ENCODE data around the gene CSF1.
A peak's percentile ranks its signal among the peaks of the same experiment; 100 is the strongest.

CSF1 gene

DNA sequence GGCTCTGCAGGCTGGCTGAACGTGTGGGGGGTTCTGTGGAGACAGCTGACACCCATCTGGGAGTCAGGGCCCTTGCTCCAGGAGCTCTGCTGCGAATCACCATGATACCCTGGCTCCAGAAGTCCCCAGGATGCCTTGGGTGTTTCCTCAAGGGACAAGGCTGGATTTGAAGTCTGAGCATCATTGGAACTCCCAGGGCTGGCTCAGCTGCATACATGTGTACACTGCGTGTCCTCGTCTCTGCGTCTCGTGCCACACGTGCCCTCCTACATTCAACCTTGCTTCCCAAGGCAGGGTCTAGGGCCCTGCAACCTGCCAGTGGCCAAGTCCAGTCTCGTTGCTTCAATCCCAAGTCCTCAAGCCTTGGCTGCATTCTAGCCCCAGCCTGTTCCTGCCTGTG is 11.7 kb downstream of the CSF1 start:
- no peak for DNase-seq (ENCODE audit: low spot score)

DNA sequence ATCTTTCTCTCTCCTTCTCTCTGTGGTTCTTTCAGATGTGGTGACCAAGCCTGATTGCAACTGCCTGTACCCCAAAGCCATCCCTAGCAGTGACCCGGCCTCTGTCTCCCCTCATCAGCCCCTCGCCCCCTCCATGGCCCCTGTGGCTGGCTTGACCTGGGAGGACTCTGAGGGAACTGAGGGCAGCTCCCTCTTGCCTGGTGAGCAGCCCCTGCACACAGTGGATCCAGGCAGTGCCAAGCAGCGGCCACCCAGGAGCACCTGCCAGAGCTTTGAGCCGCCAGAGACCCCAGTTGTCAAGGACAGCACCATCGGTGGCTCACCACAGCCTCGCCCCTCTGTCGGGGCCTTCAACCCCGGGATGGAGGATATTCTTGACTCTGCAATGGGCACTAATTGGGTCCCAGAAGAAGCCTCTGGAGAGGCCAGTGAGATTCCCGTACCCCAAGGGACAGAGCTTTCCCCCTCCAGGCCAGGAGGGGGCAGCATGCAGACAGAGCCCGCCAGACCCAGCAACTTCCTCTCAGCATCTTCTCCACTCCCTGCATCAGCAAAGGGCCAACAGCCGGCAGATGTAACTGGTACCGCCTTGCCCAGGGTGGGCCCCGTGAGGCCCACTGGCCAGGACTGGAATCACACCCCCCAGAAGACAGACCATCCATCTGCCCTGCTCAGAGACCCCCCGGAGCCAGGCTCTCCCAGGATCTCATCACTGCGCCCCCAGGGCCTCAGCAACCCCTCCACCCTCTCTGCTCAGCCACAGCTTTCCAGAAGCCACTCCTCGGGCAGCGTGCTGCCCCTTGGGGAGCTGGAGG is 12.7 kb downstream of the CSF1 start:
- DNase-seq (ENCODE audit: low spot score): no peak

DNA sequence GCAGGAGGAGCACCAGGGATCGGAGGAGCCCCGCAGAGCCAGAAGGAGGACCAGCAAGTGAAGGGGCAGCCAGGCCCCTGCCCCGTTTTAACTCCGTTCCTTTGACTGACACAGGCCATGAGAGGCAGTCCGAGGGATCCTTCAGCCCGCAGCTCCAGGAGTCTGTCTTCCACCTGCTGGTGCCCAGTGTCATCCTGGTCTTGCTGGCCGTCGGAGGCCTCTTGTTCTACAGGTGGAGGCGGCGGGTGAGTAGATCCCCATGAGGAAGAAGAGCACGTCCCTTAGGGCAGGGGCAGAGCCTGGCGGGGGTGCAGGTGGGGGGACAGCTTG is 13.3 kb downstream of the CSF1 start:
- no peak for DNase-seq (ENCODE audit: low spot score)

DNA sequence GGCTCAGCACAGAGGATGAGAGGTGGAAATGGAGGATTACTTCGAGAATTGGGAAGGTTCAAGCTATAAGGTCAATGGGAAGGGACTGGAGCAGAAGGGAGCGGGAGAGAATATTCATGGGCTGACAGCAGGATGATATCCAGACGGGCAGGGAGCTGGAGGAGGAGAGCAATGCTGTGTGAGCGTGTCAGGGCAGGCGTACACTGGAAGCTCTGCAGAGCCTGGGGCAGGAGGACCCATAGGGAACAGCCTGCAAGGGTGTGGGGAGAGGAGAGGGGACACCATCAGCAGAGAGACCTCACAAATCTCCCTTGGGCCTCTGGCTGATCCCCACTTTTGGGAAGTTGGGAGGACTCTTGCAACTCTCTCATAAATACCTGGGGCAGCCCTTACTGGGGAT is 13.7 kb downstream of the CSF1 start:
- DNase-seq (ENCODE audit: low spot score): no peak

DNA sequence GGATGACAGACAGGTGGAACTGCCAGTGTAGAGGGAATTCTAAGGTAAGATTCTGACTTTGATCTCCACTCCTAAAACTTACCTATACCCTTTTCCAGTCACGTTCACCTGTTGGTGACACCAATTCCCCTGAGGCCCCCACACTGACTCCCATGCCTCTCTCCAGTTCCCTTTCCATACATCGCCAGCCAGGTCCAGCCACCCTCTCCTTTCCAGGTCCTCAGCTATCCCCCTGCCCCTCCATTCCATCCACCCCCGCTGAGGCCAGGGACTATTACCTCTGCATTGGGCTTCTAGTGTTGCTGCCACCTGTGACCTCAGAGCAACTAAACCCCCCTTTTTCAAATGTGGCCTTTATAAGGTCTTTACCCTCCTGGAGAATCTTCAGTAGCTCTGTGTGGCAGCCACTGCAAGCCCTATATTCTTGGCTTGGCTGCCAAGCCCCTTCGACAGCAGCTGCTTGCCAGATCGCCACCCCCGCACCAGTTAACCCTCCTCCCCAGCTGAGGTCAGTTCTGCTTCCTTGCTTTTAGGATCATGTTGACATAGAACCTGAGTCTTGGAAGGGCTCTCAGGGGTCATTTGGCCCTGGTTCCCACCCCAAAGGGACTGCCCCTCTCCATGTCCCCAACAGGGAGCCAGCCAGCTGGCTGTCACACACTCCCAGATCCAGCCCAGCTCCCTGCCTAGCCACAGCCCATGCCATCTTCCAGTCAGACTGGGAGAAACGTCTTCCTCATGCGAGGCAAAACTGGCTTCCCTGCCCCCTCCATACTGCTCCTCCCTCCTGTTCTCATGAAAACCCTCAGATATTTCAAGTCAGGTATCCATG is 14.7 kb downstream of the CSF1 start:
- DNase-seq (ENCODE audit: low spot score): no peak

DNA sequence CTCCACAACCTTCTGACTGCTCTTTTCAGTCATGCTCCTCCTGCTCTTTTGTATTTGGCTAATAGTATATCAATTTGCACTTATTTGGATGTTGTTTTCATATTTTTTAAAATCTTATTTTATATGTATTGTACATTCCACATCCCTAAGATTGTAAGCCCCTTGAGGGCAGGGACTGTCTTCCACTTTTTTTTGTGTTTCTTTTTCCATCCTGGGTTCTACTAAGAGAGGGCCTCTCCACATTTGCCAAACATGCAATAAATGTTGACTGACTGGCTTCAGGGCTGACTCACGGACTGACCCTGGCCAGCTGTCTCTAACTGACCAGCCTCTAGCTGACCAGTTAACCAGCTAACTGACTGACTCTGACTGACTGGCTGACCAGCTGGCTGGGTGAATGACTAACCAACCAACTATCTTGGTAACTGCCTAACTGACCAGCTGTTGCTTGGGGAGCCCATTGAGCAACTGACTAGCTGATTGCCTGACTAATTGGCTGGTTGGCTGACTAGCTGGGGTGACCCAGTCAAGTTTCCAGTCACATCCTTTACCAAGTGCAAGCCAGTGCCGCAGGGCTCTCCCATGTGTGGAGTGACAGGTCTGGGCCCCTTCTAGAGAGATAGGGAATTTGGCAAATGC is 16.1 kb downstream of the CSF1 start:
- DNase-seq (ENCODE audit: low spot score): no peak

DNA sequence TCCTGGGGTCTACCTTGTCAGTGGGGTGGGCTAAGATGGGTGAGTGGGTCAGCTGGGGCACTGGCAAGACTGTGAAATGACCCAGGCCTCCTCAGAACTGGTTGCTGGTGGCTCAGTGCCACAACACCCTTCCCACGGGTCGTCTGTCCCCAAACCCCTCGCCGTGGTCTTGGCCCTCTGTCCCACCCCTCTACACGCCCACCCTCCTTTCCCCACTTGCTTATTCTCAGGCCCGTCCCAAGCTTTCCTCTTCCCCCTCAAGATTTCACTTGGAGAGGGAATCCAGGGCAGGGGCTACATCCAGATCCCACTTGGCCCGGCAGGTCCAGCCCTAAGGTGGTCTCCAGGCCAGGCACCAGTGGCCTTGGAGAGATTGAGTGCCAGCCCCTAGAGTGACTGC is 16.7 kb downstream of the CSF1 start:
- no peak for DNase-seq (ENCODE audit: low spot score)

DNA sequence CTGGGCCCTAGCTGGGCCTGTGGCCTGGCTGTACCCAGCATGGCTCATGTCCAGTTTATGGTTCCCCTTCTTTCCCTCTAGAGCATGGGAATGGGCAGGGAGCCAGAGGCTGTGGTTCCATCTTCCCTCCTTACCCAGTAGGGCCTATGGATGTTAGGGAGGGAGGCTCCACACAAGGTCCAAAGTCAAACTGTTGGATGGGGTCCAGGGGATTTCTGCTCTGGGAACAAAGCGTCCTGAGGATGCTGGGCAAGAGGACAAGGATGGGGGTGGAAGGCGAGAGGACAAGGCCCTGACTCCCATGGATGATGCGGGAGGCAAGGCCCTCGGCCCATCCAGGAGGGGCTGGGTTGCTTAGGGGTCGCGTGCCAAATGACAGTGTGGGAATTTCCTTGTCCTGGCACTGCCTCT is 17.3 kb downstream of the CSF1 start:
- DNase-seq (ENCODE audit: low spot score): no peak

DNA sequence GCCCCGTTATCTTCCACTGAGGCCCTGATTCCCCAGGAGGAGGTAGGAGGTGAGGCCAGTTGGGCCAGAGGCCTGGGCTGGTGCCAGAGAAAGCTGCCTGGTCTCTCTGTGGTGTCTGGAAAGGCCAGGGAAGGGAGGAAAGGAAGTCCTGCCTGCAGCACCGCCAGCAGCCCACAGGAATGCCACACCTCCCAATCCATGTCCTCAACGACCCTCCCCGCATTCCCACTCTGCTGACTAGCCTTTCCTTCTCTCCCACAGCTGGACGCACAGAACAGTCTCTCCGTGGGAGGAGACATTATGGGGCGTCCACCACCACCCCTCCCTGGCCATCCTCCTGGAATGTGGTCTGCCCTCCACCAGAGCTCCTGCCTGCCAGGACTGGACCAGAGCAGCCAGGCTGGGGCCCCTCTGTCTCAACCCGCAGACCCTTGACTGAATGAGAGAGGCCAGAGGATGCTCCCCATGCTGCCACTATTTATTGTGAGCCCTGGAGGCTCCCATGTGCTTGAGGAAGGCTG is 18.0 kb downstream of the CSF1 start:
- peak; percentile 12 for DNase-seq (ENCODE audit: low spot score)

DNA sequence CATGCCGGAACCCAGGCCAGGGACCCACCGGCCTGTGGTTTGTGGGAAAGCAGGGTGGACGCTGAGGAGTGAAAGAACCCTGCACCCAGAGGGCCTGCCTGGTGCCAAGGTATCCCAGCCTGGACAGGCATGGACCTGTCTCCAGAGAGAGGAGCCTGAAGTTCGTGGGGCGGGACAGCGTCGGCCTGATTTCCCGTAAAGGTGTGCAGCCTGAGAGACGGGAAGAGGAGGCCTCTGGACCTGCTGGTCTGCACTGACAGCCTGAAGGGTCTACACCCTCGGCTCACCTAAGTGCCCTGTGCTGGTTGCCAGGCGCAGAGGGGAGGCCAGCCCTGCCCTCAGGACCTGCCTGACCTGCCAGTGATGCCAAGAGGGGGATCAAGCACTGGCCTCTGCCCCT is 18.5 kb downstream of the CSF1 start:
- DNase-seq (ENCODE audit: low spot score): peak; percentile 15

DNA sequence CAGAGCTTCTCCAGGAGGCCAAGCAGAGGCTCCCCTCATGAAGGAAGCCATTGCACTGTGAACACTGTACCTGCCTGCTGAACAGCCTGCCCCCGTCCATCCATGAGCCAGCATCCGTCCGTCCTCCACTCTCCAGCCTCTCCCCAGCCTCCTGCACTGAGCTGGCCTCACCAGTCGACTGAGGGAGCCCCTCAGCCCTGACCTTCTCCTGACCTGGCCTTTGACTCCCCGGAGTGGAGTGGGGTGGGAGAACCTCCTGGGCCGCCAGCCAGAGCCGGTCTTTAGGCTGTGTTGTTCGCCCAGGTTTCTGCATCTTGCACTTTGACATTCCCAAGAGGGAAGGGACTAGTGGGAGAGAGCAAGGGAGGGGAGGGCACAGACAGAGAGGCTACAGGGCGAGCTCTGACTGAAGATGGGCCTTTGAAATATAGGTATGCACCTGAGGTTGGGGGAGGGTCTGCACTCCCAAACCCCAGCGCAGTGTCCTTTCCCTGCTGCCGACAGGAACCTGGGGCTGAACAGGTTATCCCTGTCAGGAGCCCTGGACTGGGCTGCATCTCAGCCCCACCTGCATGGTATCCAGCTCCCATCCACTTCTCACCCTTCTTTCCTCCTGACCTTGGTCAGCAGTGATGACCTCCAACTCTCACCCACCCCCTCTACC is 19.1 kb downstream of the CSF1 start:
- peak; percentile 13 for DNase-seq (ENCODE audit: low spot score)

DNA sequence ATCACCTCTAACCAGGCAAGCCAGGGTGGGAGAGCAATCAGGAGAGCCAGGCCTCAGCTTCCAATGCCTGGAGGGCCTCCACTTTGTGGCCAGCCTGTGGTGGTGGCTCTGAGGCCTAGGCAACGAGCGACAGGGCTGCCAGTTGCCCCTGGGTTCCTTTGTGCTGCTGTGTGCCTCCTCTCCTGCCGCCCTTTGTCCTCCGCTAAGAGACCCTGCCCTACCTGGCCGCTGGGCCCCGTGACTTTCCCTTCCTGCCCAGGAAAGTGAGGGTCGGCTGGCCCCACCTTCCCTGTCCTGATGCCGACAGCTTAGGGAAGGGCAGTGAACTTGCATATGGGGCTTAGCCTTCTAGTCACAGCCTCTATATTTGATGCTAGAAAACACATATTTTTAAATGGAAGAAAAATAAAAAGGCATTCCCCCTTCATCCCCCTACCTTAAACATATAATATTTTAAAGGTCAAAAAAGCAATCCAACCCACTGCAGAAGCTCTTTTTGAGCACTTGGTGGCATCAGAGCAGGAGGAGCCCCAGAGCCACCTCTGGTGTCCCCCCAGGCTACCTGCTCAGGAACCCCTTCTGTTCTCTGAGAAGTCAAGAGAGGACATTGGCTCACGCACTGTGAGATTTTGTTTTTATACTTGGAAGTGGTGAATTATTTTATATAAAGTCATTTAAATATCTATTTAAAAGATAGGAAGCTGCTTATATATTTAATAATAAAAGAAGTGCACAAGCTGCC is 19.8 kb downstream of the CSF1 start:
- peak; percentile 14 for DNase-seq (ENCODE audit: low spot score)

DNA sequence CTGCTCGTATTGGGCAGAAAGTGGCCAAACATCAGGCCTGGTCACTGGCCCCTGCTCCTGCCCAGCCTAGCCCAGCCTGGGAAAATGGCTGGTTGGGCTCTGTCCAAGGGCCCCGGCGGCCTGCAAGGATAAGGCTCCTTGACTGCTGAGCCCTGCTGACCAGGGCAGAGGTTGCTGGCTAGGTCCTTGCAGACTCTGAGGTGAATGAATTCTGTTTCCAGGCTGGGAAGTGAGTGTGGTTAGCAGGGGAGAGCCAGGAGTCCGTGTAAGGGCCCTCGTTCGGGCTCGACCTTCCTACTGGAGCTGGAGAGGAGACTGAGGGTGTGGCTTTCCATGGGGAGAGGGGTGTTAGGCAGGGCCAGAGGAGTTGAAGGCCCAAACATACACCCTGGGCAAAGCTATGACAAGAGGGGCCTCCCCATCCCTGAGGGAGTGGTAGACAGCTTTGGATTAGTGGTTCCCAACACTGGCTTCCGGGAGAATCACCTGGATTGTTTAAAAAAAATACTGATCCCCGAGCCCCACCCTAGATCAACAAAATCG is 20.6 kb downstream of the CSF1 start:
- no peak for DNase-seq (ENCODE audit: low spot score)

DNA sequence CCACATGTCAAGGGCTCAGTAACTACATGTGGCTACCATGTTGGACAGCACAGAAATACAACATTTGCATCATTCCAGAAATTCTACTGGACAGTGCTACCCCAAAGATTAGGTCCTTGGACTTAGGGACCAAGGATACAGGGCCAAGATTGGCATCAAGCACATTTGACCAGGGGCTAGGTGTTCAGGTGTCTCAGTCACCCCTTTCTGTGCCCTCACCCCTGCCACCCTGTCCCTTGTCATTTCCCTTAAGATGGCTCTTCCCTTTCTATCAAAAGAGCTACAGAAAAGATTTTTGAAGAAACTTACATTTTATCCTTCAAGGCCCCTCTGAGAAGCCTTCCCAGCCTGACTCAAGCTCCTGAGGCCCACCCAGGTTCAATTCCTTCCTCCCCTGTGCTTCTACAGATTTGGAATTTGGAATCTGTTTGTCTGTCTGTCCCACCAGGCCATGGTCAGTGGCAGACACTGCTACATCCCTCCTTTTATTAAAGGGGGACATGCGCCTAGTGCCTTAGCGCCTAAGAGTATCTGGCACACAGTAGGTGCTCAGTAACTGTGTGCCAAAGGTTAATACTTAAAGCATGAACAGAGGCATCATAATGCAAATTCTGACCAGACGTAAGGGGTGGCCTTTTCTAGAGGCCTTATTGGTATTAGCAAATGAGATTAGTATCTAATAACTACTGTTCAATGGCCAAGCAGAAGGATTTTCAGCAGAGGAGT is 21.4 kb downstream of the CSF1 start:
- no peak for DNase-seq (ENCODE audit: low spot score)

DNA sequence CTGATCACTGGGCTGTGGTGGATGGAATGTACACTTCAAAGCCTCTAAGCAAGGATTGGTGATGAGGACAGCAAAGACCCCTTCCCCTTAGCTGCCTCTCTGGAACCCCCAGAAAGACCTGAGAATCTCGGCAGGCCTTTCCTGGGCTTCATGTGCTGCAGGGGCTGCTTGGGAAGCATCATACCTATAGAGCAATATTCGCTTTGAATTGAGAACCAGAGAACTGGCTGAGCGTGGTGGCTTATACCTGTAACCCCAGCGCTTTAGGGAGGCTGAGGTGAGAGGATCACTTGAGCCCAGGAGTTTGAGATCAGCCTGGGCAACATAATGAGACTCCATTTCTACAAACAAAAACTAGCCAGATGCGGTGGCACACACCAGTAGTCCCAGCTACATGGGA is 22.0 kb downstream of the CSF1 start:
- DNase-seq (ENCODE audit: low spot score): no peak

DNA sequence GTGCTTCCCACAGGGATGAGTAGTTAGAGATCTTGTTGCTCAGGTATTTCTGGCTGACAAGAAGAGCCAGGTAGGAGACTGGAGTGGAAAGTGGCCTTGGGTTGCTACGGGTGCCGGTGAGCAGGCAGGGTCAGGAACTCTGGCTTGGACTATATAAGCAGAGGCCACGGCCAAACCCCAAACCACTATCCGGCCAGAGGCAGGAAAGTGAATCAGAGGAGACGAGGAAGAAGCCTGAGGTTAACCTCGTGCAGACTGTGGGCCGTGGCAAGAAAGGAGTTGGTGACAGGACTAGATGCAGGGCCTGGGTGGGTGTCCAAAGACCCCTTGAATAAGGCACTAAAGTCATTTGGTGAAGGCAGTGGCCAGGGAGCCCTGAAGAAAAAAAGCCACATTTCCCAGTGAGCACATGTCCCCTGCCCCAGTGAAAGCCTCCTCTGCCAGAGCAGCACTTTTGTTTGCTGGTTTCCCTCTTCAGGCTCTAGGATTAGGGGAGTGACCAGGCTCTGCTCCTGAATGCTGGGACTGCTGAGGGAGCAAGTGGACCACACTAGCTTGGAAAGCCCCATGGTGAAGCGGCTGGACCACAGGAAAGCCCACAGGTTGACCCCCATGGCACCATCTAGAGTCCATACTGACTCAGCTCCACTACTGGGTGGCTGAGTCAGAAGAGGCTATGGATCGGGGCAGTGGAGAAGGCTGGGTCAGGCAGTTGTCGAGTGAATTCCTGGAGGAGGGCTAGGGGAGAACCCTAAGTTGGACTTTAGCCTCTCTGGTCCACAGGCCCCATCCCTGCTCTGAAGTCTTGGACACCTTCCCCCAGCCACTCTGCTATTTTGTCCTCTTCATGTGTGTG is 23.4 kb downstream of the CSF1 start:
- no peak for DNase-seq (ENCODE audit: low spot score)

DNA sequence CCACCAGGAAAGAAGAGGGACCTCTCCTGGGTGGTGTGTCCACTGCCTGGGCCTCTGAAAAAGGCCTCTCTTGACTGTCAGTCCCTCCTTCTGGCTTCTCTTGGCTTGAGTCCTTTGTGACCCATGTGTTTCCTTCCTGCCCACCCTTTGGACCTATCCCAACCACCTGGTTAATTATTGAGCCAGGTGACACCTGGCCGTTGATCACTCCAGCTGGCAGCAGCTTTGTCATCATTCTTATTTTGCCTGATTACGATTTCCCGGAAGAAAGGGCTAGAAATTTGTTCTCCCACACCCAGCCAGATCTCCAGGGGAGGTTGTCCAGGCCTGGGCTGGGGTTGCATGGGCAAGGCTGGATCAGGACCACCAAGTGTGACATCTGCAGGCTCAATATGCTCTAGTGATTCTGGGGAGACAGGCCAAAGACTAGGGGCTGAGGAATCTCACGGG is 24.8 kb downstream of the CSF1 start:
- no peak for DNase-seq (ENCODE audit: low spot score)

DNA sequence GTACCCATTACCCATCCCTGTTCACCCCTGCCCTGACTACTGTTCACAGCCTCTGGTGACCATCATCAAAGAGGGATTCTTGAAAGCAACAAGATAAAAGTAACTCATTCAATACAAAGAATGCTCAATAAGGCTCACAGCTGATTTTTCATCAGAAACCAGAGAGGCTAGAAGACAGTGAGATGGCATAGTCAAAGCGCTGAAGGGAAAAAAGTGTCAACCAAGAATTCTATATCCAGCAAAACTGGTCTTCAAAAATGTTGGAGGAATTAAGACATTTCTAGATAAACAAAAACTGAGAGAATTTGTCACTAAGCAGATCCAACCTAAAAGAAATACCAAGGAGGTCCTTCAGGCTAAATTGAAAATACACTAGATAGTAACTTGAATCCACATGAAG is 27.1 kb downstream of the CSF1 start:
- no peak for DNase-seq (ENCODE audit: low spot score)

DNA sequence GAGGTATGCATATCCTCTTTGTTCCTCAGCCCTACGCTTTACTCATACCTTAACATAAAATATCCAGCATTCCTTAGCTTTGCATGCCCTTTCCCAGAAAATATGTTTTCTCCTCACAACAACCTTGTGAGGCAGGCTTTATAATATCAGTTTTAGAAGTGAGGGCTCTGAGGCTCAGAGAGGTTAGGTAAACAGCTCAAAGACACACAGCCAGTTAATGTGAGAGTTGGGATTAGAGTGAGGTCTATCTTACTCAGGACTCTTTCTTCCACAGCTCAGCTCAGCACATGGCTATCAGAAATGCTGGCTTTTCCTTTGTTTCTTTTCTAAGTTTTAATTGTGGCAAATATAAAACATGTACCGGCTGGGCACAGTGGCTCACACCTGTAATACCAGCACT is 27.9 kb downstream of the CSF1 start:
- DNase-seq (ENCODE audit: low spot score): no peak

DNA sequence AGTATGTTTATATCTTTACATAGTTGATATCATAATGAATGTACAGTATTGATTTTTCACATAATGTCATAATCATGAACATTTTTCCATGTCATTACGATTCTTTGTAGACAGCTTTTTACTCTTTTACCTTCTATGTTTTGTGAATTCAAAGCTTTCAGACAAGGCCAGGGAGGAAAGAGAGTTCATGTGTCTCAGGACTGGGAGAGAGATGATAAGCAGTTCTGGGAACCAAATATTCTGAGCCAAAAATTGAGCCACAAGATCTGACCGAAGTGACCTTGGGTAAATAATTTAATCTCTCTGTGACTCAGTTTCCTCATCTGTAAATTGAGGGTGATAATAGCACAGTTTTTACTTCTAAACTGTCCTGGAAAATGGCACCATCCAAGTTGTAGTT is 31.8 kb downstream of the CSF1 start:
- DNase-seq (ENCODE audit: low spot score): no peak

Measured in D341Med (cell line).